Heart left ventricle (tissue), 13 donors: ENCODE measurements around the gene CCN2.

ENCODE experiments used
- CTCF ChIP-seq, 12 donors: fragments of 200-600 bp; sonication (generic) in 4 of 12; IDR thresholded peaks; one replicate each; pipeline versions ENCODE4 v1.5.0 to v1.8.0; 2018 to 2022; ENCODE audit warnings: antibody characterized with exemption in 12 of 12, mild to moderate bottlenecking in 5 of 12
- POLR2A ChIP-seq, 2 donors: fragments of 450-650 bp; IDR thresholded peaks; one replicate each; pipeline ENCODE4 v1.6.1; 2017; ENCODE audit warnings: antibody characterized with exemption in 2 of 2, mild to moderate bottlenecking in 2 of 2, moderate library complexity in 2 of 2
- donor health status: ischemic (EF 13 %, LVEDD 7.1; RV severe dilation, severe dysfunction).
- donor health status: DM: no; HTN: yes; CAD: no.
- donor health status: DM: no; HTN: no; CAD: no.
- donor health status: ischemic (EF 25% LVEDD 6.9; RV normal size, moderate dysfunction).
- donor health status: ischemic (EF 25% LVEDD 5.7; RV mildly dilated, moderate dysfunction).
- donor health status: ischemic (EF 35%, LVEDD 5.7; RV mildly dilated, moderate dysfunction).
- donor health status: nonischemic (EF 11% LVEDD 7.7; RV severe dilation, severe dysfunction).
- donor health status: DM: yes; HTN: yes; CAD: no.
- donor health status: PGD.
- donor health status: ischemic (EF 29% LVEDD 5.4; RV normal size, mild dysfunction).
- donor health status: nonischemic (EF 23%, LVEDD 6.1; RV moderate dilation, normal function).

GRCh38 chr6:131910956-131911355 lies 40.2 kb downstream of the CCN2 start:
- TF ChIP-seq CTCF (IDR thresholded peaks at IDR 0.05) (no peak), POLR2A (IDR thresholded peaks at IDR 0.05) (no peak)
